Measurements from ENCODE around the gene RDH16.
"Not testable (repeated sequence)": the region's sequence is repeated elsewhere in the genome, so short reads cannot be mapped to it uniquely, and the experiment has no call there.

RDH16 gene

GRCh38 chr12:56940942-56941298 is 16.5 kb downstream of the RDH16 start:
- not testable (repeated sequence) for H3K4me1 ChIP-seq (ENCODE audit: control insufficient read depth in 2 of 2, insufficient read depth in 2 of 2, low read length in 2 of 2); H3K27ac ChIP-seq (ENCODE audit: low read depth in 2 of 2, low read length in 2 of 2); H3K9me3 ChIP-seq (ENCODE audit: control insufficient read depth in 2 of 2, low read length in 2 of 2); H3K4me3 ChIP-seq (ENCODE audit: low read length in 2 of 2); H3K9ac ChIP-seq (ENCODE audit: low read depth in 1 of 2, low read length in 2 of 2); H3K27me3 ChIP-seq (ENCODE audit: control insufficient read depth in 2 of 2, insufficient read depth in 2 of 2, low read length in 2 of 2); H3K36me3 ChIP-seq (ENCODE audit: control insufficient read depth in 2 of 2, insufficient read depth in 2 of 2, low read length in 2 of 2)

GRCh38 chr12:56935752-56936151 is 21.7 kb downstream of the RDH16 start:
- H3K27ac ChIP-seq (ENCODE audit: low read depth in 2 of 2, low read length in 2 of 2), result no peak overlapping the region
- H3K9ac ChIP-seq (ENCODE audit: low read depth in 1 of 2, low read length in 2 of 2), result no peak overlapping the region
- H3K4me3 ChIP-seq (ENCODE audit: low read length in 2 of 2), result no peak overlapping the region
- no peaks in the 10 kb centered on the region for H3K9me3 ChIP-seq (ENCODE audit: control insufficient read depth in 2 of 2, low read length in 2 of 2)
- no peaks in the 10 kb centered on the region for H3K27me3 ChIP-seq (ENCODE audit: control insufficient read depth in 2 of 2, insufficient read depth in 2 of 2, low read length in 2 of 2)
- H3K36me3 ChIP-seq (ENCODE audit: control insufficient read depth in 2 of 2, insufficient read depth in 2 of 2, low read length in 2 of 2), result no peaks in the 10 kb centered on the region
- H3K4me1 ChIP-seq (ENCODE audit: control insufficient read depth in 2 of 2, insufficient read depth in 2 of 2, low read length in 2 of 2), result no peaks in the 10 kb centered on the region

DNA sequence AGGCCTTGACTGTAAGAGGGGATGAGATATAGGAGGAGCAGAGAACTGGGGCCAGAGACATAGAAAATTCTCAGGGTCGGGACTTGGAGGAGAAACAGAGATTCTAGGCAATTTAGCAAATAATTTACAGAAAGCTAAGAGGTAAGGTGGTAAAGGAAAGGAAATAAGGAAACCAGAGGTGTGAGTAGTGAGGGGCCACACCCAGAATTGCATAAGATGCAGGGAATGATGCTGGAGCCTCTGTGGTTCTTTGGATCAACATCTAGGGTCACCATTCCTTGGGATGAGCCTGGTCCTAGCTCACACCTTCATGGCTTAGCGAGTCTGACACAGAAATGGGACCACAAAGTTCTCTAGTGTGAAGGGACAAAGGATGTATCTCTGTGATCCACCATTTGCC is 22.3 kb downstream of the RDH16 start:
- no peak overlapping the region for H3K4me3 ChIP-seq (ENCODE audit: low read length in 2 of 2)
- H3K9me3 ChIP-seq (ENCODE audit: control insufficient read depth in 2 of 2, low read length in 2 of 2), result no peaks in the 10 kb centered on the region
- no peaks in the 10 kb centered on the region for H3K4me1 ChIP-seq (ENCODE audit: control insufficient read depth in 2 of 2, insufficient read depth in 2 of 2, low read length in 2 of 2)
- no peaks in the 10 kb centered on the region for H3K27me3 ChIP-seq (ENCODE audit: control insufficient read depth in 2 of 2, insufficient read depth in 2 of 2, low read length in 2 of 2)
- H3K36me3 ChIP-seq (ENCODE audit: control insufficient read depth in 2 of 2, insufficient read depth in 2 of 2, low read length in 2 of 2), result no peaks in the 10 kb centered on the region
- H3K9ac ChIP-seq (ENCODE audit: low read depth in 1 of 2, low read length in 2 of 2), result no peak overlapping the region
- H3K27ac ChIP-seq (ENCODE audit: low read depth in 2 of 2, low read length in 2 of 2), result no peak overlapping the region

DNA sequence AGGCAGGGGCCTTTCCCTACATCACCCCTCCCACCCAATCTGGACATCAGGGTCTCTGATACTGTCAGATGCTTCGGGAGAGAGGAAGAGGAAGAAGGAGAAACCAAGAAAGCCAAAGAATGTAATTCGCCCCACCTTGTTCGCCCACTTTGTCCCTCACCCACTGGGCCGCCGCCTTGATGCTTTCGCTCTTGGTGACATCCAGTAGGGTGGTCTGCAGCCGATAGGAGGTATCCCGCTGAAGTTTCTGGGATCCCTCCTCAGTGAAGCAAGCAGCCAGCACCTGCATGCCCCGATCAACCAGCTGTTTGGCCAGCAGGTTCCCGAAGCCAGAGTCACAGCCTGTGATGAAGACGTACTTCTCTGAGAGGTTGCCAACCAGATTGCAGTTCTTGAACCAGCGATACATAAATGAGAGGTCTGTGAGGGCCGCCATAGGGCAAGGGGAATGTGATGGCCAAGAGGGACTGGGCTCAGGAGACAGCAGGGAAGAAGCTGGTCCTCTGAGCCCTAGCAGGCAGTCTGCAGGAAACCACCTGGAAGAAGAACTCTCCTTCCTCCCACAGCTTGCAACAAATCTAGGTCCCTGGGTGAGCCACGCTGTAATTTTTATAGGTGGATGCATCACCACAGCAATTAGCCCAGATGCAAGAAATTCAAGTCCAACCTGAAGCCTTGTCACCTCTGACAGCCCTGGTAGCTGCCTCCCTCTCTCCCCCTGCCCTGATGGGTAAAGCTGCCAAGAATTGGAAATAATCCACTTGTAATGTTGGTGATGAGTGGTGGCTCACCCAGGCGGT is 23.4 kb downstream of the RDH16 start, which contains the start of gene SDR9C7:
SDR9C7 (minus strand) TSS at position 583 of the 800 bp plus-strand sequence; CDS start at position 436, 147 bp downstream.
- H3K9ac ChIP-seq (ENCODE audit: low read depth in 1 of 2, low read length in 2 of 2), result no peak within 1 kb of the TSS
- H3K36me3 ChIP-seq (ENCODE audit: control insufficient read depth in 2 of 2, insufficient read depth in 2 of 2, low read length in 2 of 2), result no peaks in the 10 kb centered on the region
- no peak within 1 kb of the TSS for H3K4me3 ChIP-seq (ENCODE audit: low read length in 2 of 2)
- H3K9me3 ChIP-seq (ENCODE audit: control insufficient read depth in 2 of 2, low read length in 2 of 2), result no peaks in the 10 kb centered on the region
- no peak within 1 kb of the TSS for H3K27ac ChIP-seq (ENCODE audit: low read depth in 2 of 2, low read length in 2 of 2)
- H3K4me1 ChIP-seq (ENCODE audit: control insufficient read depth in 2 of 2, insufficient read depth in 2 of 2, low read length in 2 of 2), result no peaks in the 10 kb centered on the region
- no peaks in the 10 kb centered on the region for H3K27me3 ChIP-seq (ENCODE audit: control insufficient read depth in 2 of 2, insufficient read depth in 2 of 2, low read length in 2 of 2)

- H3K27me3 ChIP-seq (ENCODE audit: control insufficient read depth in 2 of 2, insufficient read depth in 2 of 2, low read length in 2 of 2), result no peaks in the 10 kb centered on the region
- H3K4me1 ChIP-seq (ENCODE audit: control insufficient read depth in 2 of 2, insufficient read depth in 2 of 2, low read length in 2 of 2), result no peaks in the 10 kb centered on the region
- peak overlapping the region in 1 of 2 donors; percentile 17 for H3K27ac ChIP-seq (ENCODE audit: low read depth in 2 of 2, low read length in 2 of 2)
- no peak overlapping the region for H3K9ac ChIP-seq (ENCODE audit: low read depth in 1 of 2, low read length in 2 of 2)
- H3K4me3 ChIP-seq (ENCODE audit: low read length in 2 of 2), result no peak overlapping the region
- H3K9me3 ChIP-seq (ENCODE audit: control insufficient read depth in 2 of 2, low read length in 2 of 2), result no peaks in the 10 kb centered on the region
- H3K36me3 ChIP-seq (ENCODE audit: control insufficient read depth in 2 of 2, insufficient read depth in 2 of 2, low read length in 2 of 2), result no peaks in the 10 kb centered on the region
These were observed 24.5 kb downstream of the RDH16 start for GRCh38 chr12:56932867-56933266.

DNA sequence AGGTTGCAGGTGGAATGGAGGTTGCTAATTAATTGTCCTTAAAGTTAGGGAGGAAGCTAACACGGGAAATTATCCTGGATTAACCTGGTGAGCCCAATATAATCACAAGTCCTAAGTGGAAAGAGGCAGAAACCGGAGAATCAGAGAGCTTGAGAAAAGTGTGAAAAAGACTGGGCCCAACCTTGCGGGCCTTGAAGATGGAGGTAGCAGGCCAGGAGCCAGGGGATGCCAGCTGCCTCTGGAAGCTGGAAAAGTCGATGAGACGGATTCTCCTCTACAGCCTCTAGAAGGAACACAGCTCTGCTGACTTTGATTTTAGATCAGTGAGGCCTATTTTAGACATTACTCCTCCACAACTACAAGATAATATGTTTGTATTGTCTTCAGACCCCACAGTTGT is 25.3 kb downstream of the RDH16 start:
- H3K4me3 ChIP-seq (ENCODE audit: low read length in 2 of 2), result no peak overlapping the region
- no peaks in the 10 kb centered on the region for H3K4me1 ChIP-seq (ENCODE audit: control insufficient read depth in 2 of 2, insufficient read depth in 2 of 2, low read length in 2 of 2)
- H3K9ac ChIP-seq (ENCODE audit: low read depth in 1 of 2, low read length in 2 of 2), result no peak overlapping the region
- H3K9me3 ChIP-seq (ENCODE audit: control insufficient read depth in 2 of 2, low read length in 2 of 2), result no peaks in the 10 kb centered on the region
- peak overlapping the region in 1 of 2 donors; percentile 17 for H3K27ac ChIP-seq (ENCODE audit: low read depth in 2 of 2, low read length in 2 of 2)
- H3K36me3 ChIP-seq (ENCODE audit: control insufficient read depth in 2 of 2, insufficient read depth in 2 of 2, low read length in 2 of 2), result no peaks in the 10 kb centered on the region
- no peaks in the 10 kb centered on the region for H3K27me3 ChIP-seq (ENCODE audit: control insufficient read depth in 2 of 2, insufficient read depth in 2 of 2, low read length in 2 of 2)

GRCh38 chr12:56931474-56931978 is 25.9 kb downstream of the RDH16 start:
- peak overlapping the region in 1 of 2 donors; percentile 45 for H3K27ac ChIP-seq (ENCODE audit: low read depth in 2 of 2, low read length in 2 of 2)
- H3K9ac ChIP-seq (ENCODE audit: low read depth in 1 of 2, low read length in 2 of 2), result no peak overlapping the region
- H3K9me3 ChIP-seq (ENCODE audit: control insufficient read depth in 2 of 2, low read length in 2 of 2), result no peaks in the 10 kb centered on the region
- no peaks in the 10 kb centered on the region for H3K36me3 ChIP-seq (ENCODE audit: control insufficient read depth in 2 of 2, insufficient read depth in 2 of 2, low read length in 2 of 2)
- no peaks in the 10 kb centered on the region for H3K27me3 ChIP-seq (ENCODE audit: control insufficient read depth in 2 of 2, insufficient read depth in 2 of 2, low read length in 2 of 2)
- H3K4me1 ChIP-seq (ENCODE audit: control insufficient read depth in 2 of 2, insufficient read depth in 2 of 2, low read length in 2 of 2), result no peaks in the 10 kb centered on the region
- peak overlapping the region in 1 of 2 donors; percentile 41 for H3K4me3 ChIP-seq (ENCODE audit: low read length in 2 of 2)

DNA sequence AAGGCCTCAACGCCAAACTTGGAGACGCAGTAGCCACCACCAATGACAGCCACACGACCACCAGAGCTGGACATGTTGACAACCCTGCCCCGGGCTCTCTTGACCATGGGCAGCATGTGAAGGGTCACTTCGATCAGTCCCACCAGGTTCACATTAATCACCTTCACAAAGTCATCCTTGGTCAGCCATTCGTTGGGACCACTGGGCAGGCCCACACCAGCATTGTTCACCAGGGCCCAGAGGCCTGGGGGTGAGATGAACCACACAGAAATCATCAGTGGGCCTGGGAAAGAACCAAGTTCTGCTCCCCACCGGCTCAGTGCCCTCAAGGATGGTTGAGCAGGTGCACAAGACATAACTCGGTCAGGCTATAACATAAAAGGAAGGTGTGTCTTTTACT is 27.2 kb downstream of the RDH16 start:
- Histone ChIP-seq H3K27ac (ENCODE audit: low read depth in 2 of 2, low read length in 2 of 2) (no peak overlapping the region), H3K4me1 (ENCODE audit: control insufficient read depth in 2 of 2, insufficient read depth in 2 of 2, low read length in 2 of 2) (no peaks in the 10 kb centered on the region), H3K4me3 (ENCODE audit: low read length in 2 of 2) (no peak overlapping the region), H3K9me3 (ENCODE audit: control insufficient read depth in 2 of 2, low read length in 2 of 2) (no peaks in the 10 kb centered on the region), H3K9ac (ENCODE audit: low read depth in 1 of 2, low read length in 2 of 2) (no peak overlapping the region), H3K36me3 (ENCODE audit: control insufficient read depth in 2 of 2, insufficient read depth in 2 of 2, low read length in 2 of 2) (no peaks in the 10 kb centered on the region), H3K27me3 (ENCODE audit: control insufficient read depth in 2 of 2, insufficient read depth in 2 of 2, low read length in 2 of 2) (no peaks in the 10 kb centered on the region)

DNA sequence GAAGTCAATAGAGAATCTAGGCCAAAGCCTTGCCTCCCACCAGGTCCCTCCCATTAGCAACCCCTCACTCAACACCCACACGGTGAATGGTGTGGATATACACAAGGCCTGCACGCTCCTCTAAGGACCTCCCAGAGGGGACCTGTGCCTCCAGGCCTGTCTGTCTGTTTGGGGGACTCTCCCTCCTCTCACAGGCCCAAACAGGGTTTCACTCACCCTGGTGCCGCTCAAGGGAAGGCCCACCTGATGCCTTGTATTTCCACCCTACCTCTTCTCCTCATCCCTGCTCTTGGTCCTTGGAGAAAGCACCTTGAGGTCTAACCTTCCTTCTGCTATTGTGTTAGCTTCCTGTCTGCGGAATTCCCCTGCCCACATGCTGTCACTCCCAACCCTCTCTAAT is 27.6 kb downstream of the RDH16 start:
- H3K4me1 ChIP-seq (ENCODE audit: control insufficient read depth in 2 of 2, insufficient read depth in 2 of 2, low read length in 2 of 2), result no peaks in the 10 kb centered on the region
- H3K9ac ChIP-seq (ENCODE audit: low read depth in 1 of 2, low read length in 2 of 2), result no peak overlapping the region
- no peak overlapping the region for H3K27ac ChIP-seq (ENCODE audit: low read depth in 2 of 2, low read length in 2 of 2)
- no peak overlapping the region for H3K4me3 ChIP-seq (ENCODE audit: low read length in 2 of 2)
- no peaks in the 10 kb centered on the region for H3K9me3 ChIP-seq (ENCODE audit: control insufficient read depth in 2 of 2, low read length in 2 of 2)
- H3K27me3 ChIP-seq (ENCODE audit: control insufficient read depth in 2 of 2, insufficient read depth in 2 of 2, low read length in 2 of 2), result no peaks in the 10 kb centered on the region
- no peaks in the 10 kb centered on the region for H3K36me3 ChIP-seq (ENCODE audit: control insufficient read depth in 2 of 2, insufficient read depth in 2 of 2, low read length in 2 of 2)

DNA sequence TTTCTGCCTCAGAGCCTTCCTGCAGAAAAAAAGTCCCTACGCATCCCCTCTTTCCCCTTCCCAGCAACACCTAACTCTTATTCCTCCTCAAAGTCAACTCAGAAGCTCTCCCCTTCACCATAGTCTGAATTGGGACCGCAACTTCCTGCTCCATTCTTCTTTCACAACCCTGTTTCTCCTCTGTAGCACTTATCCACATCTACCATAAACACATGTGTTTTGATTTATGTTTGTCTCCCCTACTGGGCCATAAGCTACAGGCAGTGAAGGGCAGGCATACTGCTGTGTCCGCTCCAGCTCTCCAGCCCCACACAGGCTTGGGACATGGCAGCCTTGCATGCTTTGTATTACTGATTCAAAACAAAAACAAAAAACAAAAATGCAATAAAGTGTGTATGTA is 29.1 kb downstream of the RDH16 start:
- no peaks in the 10 kb centered on the region for H3K36me3 ChIP-seq (ENCODE audit: control insufficient read depth in 2 of 2, insufficient read depth in 2 of 2, low read length in 2 of 2)
- no peaks in the 10 kb centered on the region for H3K4me1 ChIP-seq (ENCODE audit: control insufficient read depth in 2 of 2, insufficient read depth in 2 of 2, low read length in 2 of 2)
- H3K27me3 ChIP-seq (ENCODE audit: control insufficient read depth in 2 of 2, insufficient read depth in 2 of 2, low read length in 2 of 2), result no peaks in the 10 kb centered on the region
- H3K9ac ChIP-seq (ENCODE audit: low read depth in 1 of 2, low read length in 2 of 2), result no peak overlapping the region
- H3K27ac ChIP-seq (ENCODE audit: low read depth in 2 of 2, low read length in 2 of 2), result no peak overlapping the region
- no peak overlapping the region for H3K4me3 ChIP-seq (ENCODE audit: low read length in 2 of 2)
- H3K9me3 ChIP-seq (ENCODE audit: control insufficient read depth in 2 of 2, low read length in 2 of 2), result no peaks in the 10 kb centered on the region

All from mucosa of rectum (tissue), 2 donors.